GM18507 (cell line): ENCODE data around the gene RLN3.

Experiments
- DNase-seq: peaks from one replicate; pipeline ENCODE4 v3.0.0; 2011; ENCODE audit warnings: low read depth; ENCODE audit not compliant: insufficient read length; ENCODE audit errors: extremely low spot score
- FAIRE-seq: peaks from 2 replicates; lab custom pipeline; 2011; peaks lifted over from hg19 to GRCh38; lab: Jason Lieb, UNC

The RLN3 gene

GRCh38 chr19:14072535-14073260 lies 44.8 kb downstream of the RLN3 start, which contains the start of gene MISP3:
Gene MISP3, plus strand, starts transcription at chr19:14072786. Its CDS starts 524 bp downstream, at chr19:14073310.
- DNase-seq (no peak), FAIRE-seq (no peak)

GRCh38 chr19:14073261-14073924 lies 45.4 kb downstream of the RLN3 start:
- no peak for FAIRE-seq
- peak; percentile 67 for DNase-seq

- DNase-seq (no peak), FAIRE-seq (no peak)
These were observed 46.2 kb downstream of the RLN3 start for GRCh38 chr19:14073925-14074838.

- no peak for DNase-seq
- FAIRE-seq, result no peak
These were observed 50.5 kb downstream of the RLN3 start for GRCh38 chr19:14078411-14078810.
